WERI-Rb-1 (cell line): ENCODE measurements around the gene GNG14.
"Not testable (repeated sequence)": the region's sequence is repeated elsewhere in the genome, so short reads cannot be mapped to it uniquely, and the experiment has no call there.

Source experiments
- DNase-seq: peaks from one replicate; pipeline ENCODE4 v3.0.0-alpha.2; 2020
- H3K27ac ChIP-seq: fragments of 250-450 bp; sonication (Bioruptor Pico); 2 replicates; pipeline ENCODE4 v1.5.1; 2020; ENCODE audit warnings: mild to moderate bottlenecking, moderate library complexity
- H3K27me3 ChIP-seq: fragments of 250-450 bp; sonication (Bioruptor Pico); 2 replicates; pipeline ENCODE4 v1.5.1; 2021; ENCODE audit warnings: mild to moderate bottlenecking, low read depth, moderate library complexity; ENCODE audit not compliant: insufficient read depth, severe bottlenecking
- H3K36me3 ChIP-seq: fragments of 250-450 bp; sonication (Bioruptor Pico); 2 replicates; pipeline ENCODE4 v1.5.1; 2020; ENCODE audit warnings: mild to moderate bottlenecking, moderate library complexity
- H3K4me3 ChIP-seq: 2 replicates; pipeline ENCODE4 v1.5.1; 2011; ENCODE audit warnings: low read depth, mild to moderate bottlenecking, control low read depth, low read length
- H3K9me3 ChIP-seq: fragments of 250-450 bp; sonication (Bioruptor Pico); 2 replicates; pipeline ENCODE4 v1.5.1; 2021; ENCODE audit warnings: mild to moderate bottlenecking, moderate library complexity; ENCODE audit not compliant: severe bottlenecking
- CTCF ChIP-seq: IDR thresholded peaks from 2 replicates; pipeline ENCODE4 v1.5.1; 2011; ENCODE audit warnings: low read depth, mild to moderate bottlenecking, control low read depth, inconsistent platforms, low read length

The GNG14 gene

GRCh38 chr19:12695514-12695913 lies 7.7 kb downstream of the GNG14 start:
- Histone ChIP-seq H3K4me3 (peak overlapping the region; percentile 66), H3K9me3 (no peaks in the 10 kb centered on the region), H3K36me3 (peaks cover 16% of the 10 kb centered on the region), H3K27me3 (no peaks in the 10 kb centered on the region), H3K27ac (no peak overlapping the region)
- no peak for DNase-seq
- TF ChIP-seq CTCF: no peak

GRCh38 chr19:12695997-12696365 lies 8.2 kb downstream of the GNG14 start:
- Histone ChIP-seq H3K27ac (no peak overlapping the region; the same call in 1 of the 2 replicates), H3K27me3 (no peaks in the 10 kb centered on the region), H3K9me3 (no peaks in the 10 kb centered on the region), H3K4me3 (peak overlapping the region; percentile 66), H3K36me3 (peaks cover 20% of the 10 kb centered on the region)
- DNase-seq: no peak
- TF ChIP-seq CTCF: no peak

- H3K36me3 ChIP-seq: peaks cover 26% of the 10 kb centered on the region
- no peak for TF ChIP-seq CTCF
- peak; percentile 96 for DNase-seq
- no peaks in the 10 kb centered on the region for H3K27me3 ChIP-seq
- peak within 1 kb of the TSS; percentile 66 for H3K4me3 ChIP-seq
- H3K9me3 ChIP-seq: no peaks in the 10 kb centered on the region
- H3K27ac ChIP-seq: peak within 1 kb of the TSS; percentile 74
Measured at GRCh38 chr19:12696366-12697335, 8.9 kb downstream of the GNG14 start, which contains the start of gene FBXW9. FBXW9 (minus strand) TSS chr19:12696631; CDS start chr19:12696581, 50 bp downstream.

GRCh38 chr19:12697425-12697824 lies 9.6 kb downstream of the GNG14 start:
- peaks cover 34% of the 10 kb centered on the region for H3K36me3 ChIP-seq
- not testable (repeated sequence) for H3K27ac ChIP-seq, H3K4me3 ChIP-seq, H3K27me3 ChIP-seq, DNase-seq, H3K9me3 ChIP-seq

GRCh38 chr19:12698138-12698537 lies 10.3 kb downstream of the GNG14 start:
- no peak overlapping the region for H3K4me3 ChIP-seq
- no peak overlapping the region for H3K27ac ChIP-seq

More at GRCh38 chr19:12698138-12698537, 10.3 kb downstream of the GNG14 start:
- no peak for DNase-seq
- Histone ChIP-seq H3K36me3 (peaks cover 41% of the 10 kb centered on the region), H3K9me3 (no peaks in the 10 kb centered on the region), H3K27me3 (no peaks in the 10 kb centered on the region)
- no peak for TF ChIP-seq CTCF
